Stomach (tissue), 9 donors: ENCODE measurements around the gene AUTS2. TPM values are rescaled to one million over a fixed set of nuclear protein-coding genes. Genes with fewer than 3 reads are reported as not detected.
A peak's percentile ranks its signal among the peaks of the same experiment; 100 is the strongest.

Source experiments
- DNase-seq, 2 donors: peaks; one replicate each; pipeline versions ENCODE4 v3.0.0 to v3.0.0-alpha.2; 2013 to 2019
- H3K27ac ChIP-seq, 5 donors: fragments of 200-600 bp in 4 of 5; sonication (generic) in 4 of 5; one replicate each; pipeline ENCODE4 v1.5.1; 2013 to 2019; ENCODE audit warnings: mild to moderate bottlenecking in 1 of 5, moderate library complexity in 1 of 5
- H3K27me3 ChIP-seq, 3 donors: fragments of 200-600 bp; sonication (generic); one replicate each; pipeline ENCODE4 v1.5.1; 2017 to 2019; ENCODE audit warnings: mixed run types in 1 of 3
- H3K36me3 ChIP-seq, 4 donors: fragments of 200-600 bp; sonication (generic); 1 replicate in 3 of 4; 2 replicates in 1 of 4; pipeline ENCODE4 v1.5.1; 2016 to 2019
- H3K4me1 ChIP-seq, 4 donors: fragments of 200-600 bp; sonication (generic); one replicate each; pipeline ENCODE4 v1.5.1; 2016 to 2019
- H3K4me3 ChIP-seq, 4 donors: fragments of 200-600 bp; sonication (generic) in 3 of 4; one replicate each; pipeline ENCODE4 v1.5.1; 2016 to 2019; ENCODE audit warnings: mild to moderate bottlenecking in 1 of 4
- H3K9me3 ChIP-seq, 4 donors: fragments of 200-600 bp; sonication (generic); one replicate each; pipeline ENCODE4 v1.5.1; 2016 to 2019
- CTCF ChIP-seq, 7 experiments: fragments of 450-650 bp in 4 of 7; fragments of 200-600 bp in 3 of 7; sonication (generic) in 3 of 7; IDR thresholded peaks; one replicate each; pipeline ENCODE4 v1.5.1; 2016 to 2019; ENCODE audit warnings: antibody characterized with exemption in 7 of 7, control low read depth in 2 of 7, mild to moderate bottlenecking in 1 of 7
- EP300 ChIP-seq: sonication (generic); formaldehyde crosslinking; IDR thresholded peaks from one replicate; pipeline ENCODE4 v1.6.1; 2017; ENCODE audit warnings: antibody characterized with exemption
- POLR2A ChIP-seq, 4 donors: fragments of 450-650 bp; IDR thresholded peaks; one replicate each; pipeline ENCODE4 v1.6.1; 2016; ENCODE audit warnings: antibody characterized with exemption in 4 of 4, control low read depth in 2 of 4, mild to moderate bottlenecking in 1 of 4, moderate library complexity in 1 of 4
- POLR2AphosphoS5 ChIP-seq, 3 donors: sonication (generic); formaldehyde crosslinking; IDR thresholded peaks; one replicate each; pipeline ENCODE4 v1.6.1; 2016; ENCODE audit warnings: antibody characterized with exemption in 3 of 3
- WGBS, 5 donors: extraction: QIAGEN DNeasy Blood & Tissue Kit in 3 of 5; methylation state at CpG; one replicate each; pipeline versions ENCODE4 v1.1.5 to v1.1.7; 2013 to 2018; 5-methylcytosine and 5-hydroxymethylcytosine counted together
- intact Hi-C: fragments of 100-400 bp; cut with DNase I; formaldehyde crosslinking; loops from one replicate; pipeline ENCODE4 v1.15.1; 2023; ENCODE audit warnings: low total_unique reads
- polyA plus RNA-seq, 3 donors: library from polyadenylated mRNA; stranded (reverse); fragments of 200-250 nt; gene quantifications; one replicate each; pipeline ENCODE4 v1.2.3, GENCODE V29; 2013
- total RNA-seq, 5 donors: library from RNA; depleted of rRNA; stranded (reverse); fragments of >200 nt; gene quantifications; one replicate each; pipeline versions ENCODE4 v1.1.0 to v1.2.3, GENCODE V29; 2014 to 2016
- donor health status: healthy with polysubstance abuse.
- donor health status: Bipolar disorder and iron deficiency.
- donor health status: healthy.

Gene AUTS2
- total and polyA plus RNA-seq, 8 donors = 3.8 to 90.3 (median 38.1) TPM

GRCh38 chr7:70520611-70521010 is 922.3 kb downstream of the AUTS2 start:
- H3K27me3 ChIP-seq = no peaks in the 10 kb centered on the region
- H3K4me1 ChIP-seq = peaks cover 0 to 17% (median 6%) of the 10 kb centered on the region in 4 donors
- no peaks in the 10 kb centered on the region for H3K9me3 ChIP-seq
- WGBS, 5 donors = 56 to 65% (median 61%) methylated on average over 4 of the region's 4 CpGs
- no peak for DNase-seq
- H3K27ac ChIP-seq = no peak overlapping the region
- no peaks in the 10 kb centered on the region for H3K36me3 ChIP-seq
- TF ChIP-seq CTCF (IDR thresholded peaks at IDR 0.05) = no peak
- TF ChIP-seq POLR2AphosphoS5 (IDR thresholded peaks at IDR 0.05) = no peak
- TF ChIP-seq POLR2A (IDR thresholded peaks at IDR 0.05) = no peak
- no peak overlapping the region for H3K4me3 ChIP-seq
- intact Hi-C loops = no loop called here

GRCh38 chr7:70523249-70523988 is 925.1 kb downstream of the AUTS2 start:
- WGBS, 5 donors = 72 to 86% (median 78%) methylated on average over 7 to 8 of the region's 8 CpGs
- H3K27me3 ChIP-seq = no peaks in the 10 kb centered on the region
- intact Hi-C loops = no loop called here
- TF ChIP-seq CTCF (IDR thresholded peaks at IDR 0.05) = peak in 1 of 7 experiments; percentile 1
- TF ChIP-seq EP300 = no peak
- peaks cover 0 to 22% (median 9%) of the 10 kb centered on the region in 4 donors for H3K4me1 ChIP-seq
- no peak overlapping the region for H3K4me3 ChIP-seq
- DNase-seq = peak in 1 of 2 donors; percentile 35
- no peaks in the 10 kb centered on the region for H3K9me3 ChIP-seq
- H3K36me3 ChIP-seq = no peaks in the 10 kb centered on the region
- no peak overlapping the region for H3K27ac ChIP-seq

- H3K36me3 ChIP-seq = no peaks in the 10 kb centered on the region
- H3K27ac ChIP-seq = no peak overlapping the region
- DNase-seq = no peak
- intact Hi-C loops = no loop called here
- no peaks in the 10 kb centered on the region for H3K9me3 ChIP-seq
- H3K4me1 ChIP-seq = peaks cover 0 to 22% (median 9%) of the 10 kb centered on the region in 4 donors
- TF ChIP-seq POLR2AphosphoS5 (IDR thresholded peaks at IDR 0.05) (no peak), EP300 (no peak), POLR2A (IDR thresholded peaks at IDR 0.05) (no peak), CTCF (IDR thresholded peaks at IDR 0.05) (no peak)
- no peaks in the 10 kb centered on the region for H3K27me3 ChIP-seq
- 84 to 94% (median 87%) methylated on average over 2 of the region's 2 CpGs for WGBS, 5 donors
- no peak overlapping the region for H3K4me3 ChIP-seq
Measured at GRCh38 chr7:70523989-70524351, 925.7 kb downstream of the AUTS2 start.

- TF ChIP-seq POLR2AphosphoS5 (IDR thresholded peaks at IDR 0.05) (no peak), CTCF (IDR thresholded peaks at IDR 0.05) (no peak), EP300 (no peak), POLR2A (IDR thresholded peaks at IDR 0.05) (no peak)
- Histone ChIP-seq H3K36me3 (no peaks in the 10 kb centered on the region), H3K4me3 (no peak overlapping the region), H3K27ac (no peak overlapping the region), H3K9me3 (no peaks in the 10 kb centered on the region), H3K27me3 (no peaks in the 10 kb centered on the region), H3K4me1 (peaks cover 0 to 16% (median 7%) of the 10 kb centered on the region in 4 donors)
- no peak for DNase-seq
- WGBS, 5 donors = 76 to 94% (median 83%) methylated on average over 5 of the region's 5 CpGs
- intact Hi-C loops = no loop called here
Measured at GRCh38 chr7:70525991-70526390, 927.7 kb downstream of the AUTS2 start.
